HCT116 (cell line): ENCODE data around the gene ZNF746.

Experiments used
- EZH2 ChIP-seq: fragments of 200-600 bp; sonication (generic); IDR thresholded peaks from 2 replicates; pipeline ENCODE4 v1.6.1; 2017; ENCODE audit warnings: antibody characterized with exemption, mixed run types
- EZH2phosphoT487 ChIP-seq: fragments of 200-600 bp; IDR thresholded peaks from 2 replicates; pipeline ENCODE4 v1.6.1; 2018; ENCODE audit warnings: antibody characterized with exemption, borderline replicate concordance
- POLR2A ChIP-seq: IDR thresholded peaks from 2 replicates; pipeline ENCODE4 v1.7.0; 2011; ENCODE audit warnings: borderline replicate concordance; ENCODE audit not compliant: insufficient read depth, insufficient read length; ENCODE audit errors: extremely low read depth
- POLR2AphosphoS5 ChIP-seq: IDR thresholded peaks from 2 replicates; pipeline ENCODE4 v1.6.1; 2011; ENCODE audit warnings: mild to moderate bottlenecking, low read depth, low read length, moderate library complexity
- RAD21 ChIP-seq: IDR thresholded peaks from 2 replicates; pipeline ENCODE4 v1.6.1; 2012; ENCODE audit warnings: low read depth, mild to moderate bottlenecking
- SRF ChIP-seq: IDR thresholded peaks from 2 replicates; pipeline ENCODE4 v1.6.1; 2012; ENCODE audit warnings: low read depth
- YY1 ChIP-seq: IDR thresholded peaks from 2 replicates; pipeline ENCODE4 v1.6.1; 2011; ENCODE audit warnings: low read length, low read depth, moderate library complexity, mild to moderate bottlenecking; ENCODE audit not compliant: insufficient replicate concordance; ENCODE audit errors: extremely low read depth
- ZNF274 ChIP-seq: fragments of 200-500 bp; sonication (Bioruptor generic); IDR thresholded peaks from 2 replicates; pipeline ENCODE4 v1.6.1; 2014; ENCODE audit warnings: mild to moderate bottlenecking, low read depth, low read length, inconsistent platforms
- TF ChIP-seq, protein P1 (sequence below), 3 experiments: fragments of 200-600 bp in 1 of 3; sonication (generic) in 1 of 3; IDR thresholded peaks in 2 of 3; conservative IDR thresholded peaks in 1 of 3; 2 replicates each; pipeline ENCODE4 v1.5.1; 2012 to 2017; ENCODE audit warnings: low read depth in 2 of 3, low read length in 2 of 3, antibody characterized with exemption in 1 of 3, borderline replicate concordance in 1 of 3, control low read depth in 1 of 3, mild to moderate bottlenecking in 1 of 3, mixed read lengths in 1 of 3, mixed run types in 1 of 3, moderate library complexity in 1 of 3; ENCODE audit not compliant: insufficient read depth in 1 of 3
- TF ChIP-seq, protein P2 (sequence below): IDR thresholded peaks from 2 replicates; pipeline ENCODE4 v1.6.1; 2012

DNA sequence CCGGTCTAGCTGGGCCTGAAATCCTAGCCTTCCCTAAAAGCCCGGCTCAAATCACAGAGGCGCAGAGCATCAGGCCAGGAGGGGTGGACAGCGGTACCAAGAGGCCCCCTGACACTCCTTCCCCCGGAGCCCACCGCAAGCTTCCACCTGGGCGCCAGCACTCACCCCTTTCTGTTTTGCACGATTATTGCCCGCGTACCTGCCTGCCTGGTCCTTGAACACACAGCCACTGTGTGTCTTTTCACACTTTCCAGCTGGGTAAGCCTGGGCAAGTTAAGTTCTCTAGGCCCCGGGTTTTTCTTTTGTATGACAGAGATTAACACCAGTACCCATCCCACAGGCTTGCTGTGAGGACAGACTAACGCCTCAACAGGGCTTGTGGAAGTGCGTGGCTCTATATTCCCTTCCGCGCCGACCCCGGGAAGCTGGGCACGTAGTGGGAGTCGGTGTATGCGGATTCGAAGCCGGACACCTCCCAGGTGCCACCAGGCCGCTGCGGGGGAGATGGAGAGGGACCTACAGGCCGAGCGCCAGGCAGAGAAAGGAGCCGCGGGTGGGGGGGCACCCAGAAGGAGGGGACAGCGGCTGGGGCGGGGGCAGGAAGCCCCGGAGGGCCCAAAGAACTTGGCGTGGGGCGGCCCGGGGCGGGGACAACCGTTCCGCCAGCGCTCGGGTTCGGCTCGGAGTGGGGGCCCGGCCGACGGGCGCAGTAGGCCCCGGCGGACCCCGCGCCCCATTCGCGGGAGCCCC lies 792 bp downstream of the ZNF746 start:
- TF ChIP-seq, protein P1, sequence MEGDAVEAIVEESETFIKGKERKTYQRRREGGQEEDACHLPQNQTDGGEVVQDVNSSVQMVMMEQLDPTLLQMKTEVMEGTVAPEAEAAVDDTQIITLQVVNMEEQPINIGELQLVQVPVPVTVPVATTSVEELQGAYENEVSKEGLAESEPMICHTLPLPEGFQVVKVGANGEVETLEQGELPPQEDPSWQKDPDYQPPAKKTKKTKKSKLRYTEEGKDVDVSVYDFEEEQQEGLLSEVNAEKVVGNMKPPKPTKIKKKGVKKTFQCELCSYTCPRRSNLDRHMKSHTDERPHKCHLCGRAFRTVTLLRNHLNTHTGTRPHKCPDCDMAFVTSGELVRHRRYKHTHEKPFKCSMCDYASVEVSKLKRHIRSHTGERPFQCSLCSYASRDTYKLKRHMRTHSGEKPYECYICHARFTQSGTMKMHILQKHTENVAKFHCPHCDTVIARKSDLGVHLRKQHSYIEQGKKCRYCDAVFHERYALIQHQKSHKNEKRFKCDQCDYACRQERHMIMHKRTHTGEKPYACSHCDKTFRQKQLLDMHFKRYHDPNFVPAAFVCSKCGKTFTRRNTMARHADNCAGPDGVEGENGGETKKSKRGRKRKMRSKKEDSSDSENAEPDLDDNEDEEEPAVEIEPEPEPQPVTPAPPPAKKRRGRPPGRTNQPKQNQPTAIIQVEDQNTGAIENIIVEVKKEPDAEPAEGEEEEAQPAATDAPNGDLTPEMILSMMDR (IDR thresholded peaks at IDR 0.05 in 2 of 3, conservative IDR thresholded peaks at IDR 0.05 in 1 of 3; ENCODE audit: borderline replicate concordance in 1 of 3, insufficient read depth in 1 of 3, low read depth in 2 of 3, low read length in 2 of 3), result no peak
- TF ChIP-seq POLR2A (no peak), POLR2AphosphoS5 (no peak), EZH2phosphoT487 (no peak), SRF (no peak), EZH2 (no peak), YY1 (no peak), ZNF274 (no peak), RAD21 (no peak)
- TF ChIP-seq, protein P2, sequence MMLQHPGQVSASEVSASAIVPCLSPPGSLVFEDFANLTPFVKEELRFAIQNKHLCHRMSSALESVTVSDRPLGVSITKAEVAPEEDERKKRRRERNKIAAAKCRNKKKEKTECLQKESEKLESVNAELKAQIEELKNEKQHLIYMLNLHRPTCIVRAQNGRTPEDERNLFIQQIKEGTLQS, result no peak
